Measurements from ENCODE around the gene C19orf47.

C19orf47 gene

DNA sequence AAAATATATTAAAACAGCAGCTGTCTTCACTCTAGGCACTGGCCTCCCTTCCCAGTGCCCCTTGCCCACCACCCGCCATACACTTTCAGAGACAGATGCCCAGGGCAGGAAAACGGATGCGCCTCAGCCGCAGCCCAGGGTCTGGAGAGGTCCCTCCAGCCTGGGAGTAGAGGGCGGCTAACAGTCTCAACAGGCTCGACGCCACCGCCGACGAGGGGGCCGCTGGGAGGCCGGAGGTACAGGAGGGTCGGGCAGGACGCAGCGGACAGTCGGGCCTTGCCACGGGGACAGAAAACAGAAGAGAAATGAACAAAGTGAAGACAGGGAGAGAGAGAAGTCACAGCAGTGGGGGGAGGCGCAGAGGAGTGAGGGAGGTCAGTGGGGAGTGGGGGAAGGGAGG lies 27.1 kb downstream of the C19orf47 start:
- in situ Hi-C loops (cut with MboI; ENCODE audit: low sequenced_read_pairs) = no loop called here

DNA sequence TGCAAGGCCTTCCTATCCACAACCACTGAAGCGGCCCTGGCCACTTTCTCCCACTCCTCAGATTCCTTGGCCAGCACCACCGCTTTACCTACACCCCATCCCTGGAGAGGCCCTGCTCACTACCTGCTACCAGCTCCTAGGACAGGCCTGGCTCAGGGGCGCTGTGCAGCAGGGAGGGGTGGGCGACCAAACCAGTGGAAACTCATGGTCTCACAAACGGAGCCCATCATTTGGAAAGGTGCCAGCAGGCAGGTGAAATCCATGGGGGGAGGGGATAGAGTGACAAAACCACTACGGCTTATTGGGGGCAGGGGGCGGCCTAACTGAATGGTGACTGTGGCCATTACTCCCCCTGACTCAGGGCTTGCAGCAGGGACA lies 27.6 kb downstream of the C19orf47 start:
- in situ Hi-C loops (cut with MboI; ENCODE audit: low sequenced_read_pairs) = no loop called here

DNA sequence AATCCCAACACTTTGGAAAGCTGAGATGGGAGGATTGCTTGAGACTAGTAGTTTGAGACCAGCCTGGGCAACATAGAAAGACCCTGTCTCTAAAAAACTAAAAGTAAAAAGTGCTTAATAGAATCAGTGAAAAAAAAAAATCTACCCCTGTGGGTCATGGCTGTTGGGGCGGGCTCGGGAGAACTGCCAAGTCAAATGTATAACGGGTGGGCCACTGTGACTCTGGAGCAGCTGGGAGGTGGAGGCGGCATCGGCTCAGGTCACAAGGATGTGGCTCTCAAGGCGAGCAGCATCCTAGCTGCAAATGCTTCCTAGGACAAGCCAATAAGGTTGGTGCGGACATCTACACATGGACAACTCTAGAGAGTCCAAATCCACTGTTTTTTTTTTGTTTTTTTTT lies 30.9 kb downstream of the C19orf47 start:
- in situ Hi-C loops (cut with MboI; ENCODE audit: low sequenced_read_pairs) = no loop called here

DNA sequence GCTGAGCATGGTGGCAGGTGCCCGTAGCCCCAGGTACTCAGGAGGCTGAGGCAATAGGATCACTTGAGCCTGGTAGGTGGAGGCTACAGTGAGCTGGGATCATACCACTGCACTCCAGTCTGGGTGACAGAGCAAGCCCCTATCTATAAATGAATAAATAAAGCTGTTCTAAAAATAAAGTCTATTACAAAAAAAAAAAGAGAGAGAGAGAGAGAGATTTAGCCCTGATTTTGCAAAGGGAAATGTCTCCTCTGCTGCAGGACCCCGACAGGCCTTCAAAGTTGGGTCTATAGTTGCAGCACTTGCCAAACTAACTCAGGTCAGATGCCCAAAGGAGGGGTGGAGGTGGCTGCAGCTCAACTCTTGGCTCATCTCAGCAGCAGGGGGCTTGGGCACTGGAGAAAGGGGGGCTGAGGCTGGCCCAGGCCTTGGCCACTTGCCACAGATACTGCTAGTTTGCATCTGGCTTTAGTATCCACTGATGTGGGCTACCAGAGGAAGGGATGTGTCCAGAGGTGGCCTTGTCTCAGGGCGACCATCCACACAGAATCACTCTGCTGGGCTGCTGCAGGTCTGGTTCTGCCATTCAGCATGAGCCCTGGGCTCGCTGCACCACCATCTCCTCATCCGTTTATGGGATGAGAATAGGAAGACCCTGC lies 32.3 kb downstream of the C19orf47 start:
- in situ Hi-C loops (cut with MboI; ENCODE audit: low sequenced_read_pairs) = no loop called here

DNA sequence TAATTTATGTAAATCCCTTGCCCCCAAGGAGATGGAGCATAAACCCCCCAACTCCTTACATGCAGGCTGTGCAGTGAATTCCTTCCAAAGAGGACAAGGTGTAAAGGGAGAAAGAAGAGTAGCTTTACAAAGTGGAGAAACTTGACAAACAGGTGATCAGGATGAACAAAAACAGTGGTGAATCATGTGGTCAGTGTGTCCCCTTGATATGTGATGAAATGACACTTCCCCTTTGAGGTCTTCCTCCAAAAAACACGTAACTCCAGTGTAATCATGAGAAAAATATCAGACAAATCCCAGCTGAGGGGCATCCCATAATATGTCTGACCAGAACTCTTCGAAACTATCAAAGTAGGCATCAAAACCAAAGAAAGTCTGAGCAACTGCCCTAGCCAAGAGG lies 33.5 kb downstream of the C19orf47 start:
- in situ Hi-C loops (cut with MboI; ENCODE audit: low sequenced_read_pairs) = no loop called here

DNA sequence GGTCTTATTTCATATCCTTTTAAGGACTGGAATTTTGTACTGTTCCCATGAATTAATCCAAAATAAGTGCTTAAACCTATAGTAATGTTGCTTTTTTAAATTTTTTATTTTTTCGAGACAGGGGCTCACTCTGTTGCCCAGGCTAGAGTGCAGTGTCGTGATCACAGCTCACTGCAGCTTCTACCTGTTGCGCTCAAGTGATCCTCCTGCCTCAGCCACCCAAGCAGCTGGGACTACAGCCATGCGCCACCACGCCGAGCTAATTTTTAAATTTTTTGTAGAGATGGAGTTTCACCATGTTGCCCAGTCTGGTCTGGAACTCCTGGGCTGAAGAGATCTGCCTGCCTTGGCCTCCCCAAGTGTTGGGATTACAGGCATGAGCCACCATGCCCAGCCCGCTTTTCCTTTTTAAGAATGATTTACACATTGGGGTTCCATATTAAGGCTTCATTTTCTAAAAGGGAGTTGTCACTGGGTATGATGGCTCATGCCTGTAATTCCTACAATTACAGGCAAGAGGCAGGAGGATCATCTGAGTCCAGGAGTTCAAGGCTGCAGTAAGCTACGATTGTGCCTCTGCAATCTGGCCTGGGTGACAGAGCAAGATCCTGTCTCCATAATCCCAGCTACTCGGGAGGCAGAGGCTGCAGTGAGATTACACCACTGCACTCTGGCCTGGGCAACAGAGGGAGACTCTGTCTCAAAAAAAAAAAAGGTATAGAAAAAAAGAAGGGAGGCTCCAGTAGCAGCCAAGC lies 34.8 kb downstream of the C19orf47 start:
- in situ Hi-C loops (cut with MboI; ENCODE audit: low sequenced_read_pairs) = no loop called here

DNA sequence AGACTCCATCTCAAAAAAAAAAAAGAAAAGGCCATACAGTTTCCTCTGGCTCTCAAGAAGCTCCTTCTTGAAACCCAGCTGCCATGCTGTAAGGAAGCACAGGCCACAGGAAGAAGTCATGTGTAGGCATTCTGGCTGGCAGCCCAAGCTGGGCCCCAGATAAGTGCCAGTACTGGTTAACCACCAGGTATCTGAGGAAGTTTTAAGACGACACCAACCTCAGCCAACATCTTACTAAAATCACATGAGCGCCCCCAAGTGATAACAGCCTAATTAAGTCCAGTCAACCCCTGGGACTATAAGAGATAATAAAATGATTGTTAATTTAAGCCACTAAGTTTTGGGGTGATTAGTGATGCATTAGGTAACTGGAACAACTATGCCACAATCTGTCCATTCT lies 35.7 kb downstream of the C19orf47 start:
- in situ Hi-C loops (cut with MboI; ENCODE audit: low sequenced_read_pairs) = no loop called here

DNA sequence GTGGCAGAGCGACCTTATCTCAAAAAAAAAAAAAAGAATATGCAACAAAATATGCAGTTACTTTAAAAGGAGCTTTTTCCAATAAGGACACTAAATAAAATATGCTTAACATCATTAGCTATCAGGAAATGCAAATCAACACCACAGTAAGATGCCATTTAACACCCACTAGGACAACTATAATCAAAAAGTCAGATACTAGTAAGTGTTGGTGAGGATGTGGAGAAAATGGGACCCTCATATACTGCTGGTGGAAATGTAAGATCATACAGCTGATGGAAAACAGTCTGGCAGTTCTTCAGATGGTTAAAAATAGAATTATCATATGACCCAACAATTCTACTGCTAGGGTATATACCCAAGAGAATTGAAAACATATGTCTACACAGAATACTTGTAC lies 38.5 kb downstream of the C19orf47 start:
- in situ Hi-C loops (cut with MboI; ENCODE audit: low sequenced_read_pairs) = no loop called here

DNA sequence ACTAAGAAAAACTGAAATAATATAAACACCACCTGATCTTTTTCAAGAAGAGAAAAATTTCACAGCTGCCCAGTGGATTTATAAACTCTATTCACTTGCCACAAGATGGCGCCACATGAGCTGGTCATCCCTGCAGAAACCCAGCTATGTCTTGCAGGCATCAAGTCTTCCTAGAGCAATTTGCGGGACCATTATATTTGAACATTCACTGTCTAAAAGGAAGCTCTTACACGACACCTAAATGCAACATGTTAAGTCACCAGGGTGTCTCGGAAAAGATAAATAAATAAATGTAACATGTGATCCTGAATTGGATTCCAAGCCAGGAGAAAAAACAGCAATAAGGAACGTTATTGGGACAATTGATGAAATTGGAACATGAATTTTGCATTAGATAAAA lies 42.8 kb downstream of the C19orf47 start:
- in situ Hi-C loops (cut with MboI; ENCODE audit: low sequenced_read_pairs) = no loop called here

DNA sequence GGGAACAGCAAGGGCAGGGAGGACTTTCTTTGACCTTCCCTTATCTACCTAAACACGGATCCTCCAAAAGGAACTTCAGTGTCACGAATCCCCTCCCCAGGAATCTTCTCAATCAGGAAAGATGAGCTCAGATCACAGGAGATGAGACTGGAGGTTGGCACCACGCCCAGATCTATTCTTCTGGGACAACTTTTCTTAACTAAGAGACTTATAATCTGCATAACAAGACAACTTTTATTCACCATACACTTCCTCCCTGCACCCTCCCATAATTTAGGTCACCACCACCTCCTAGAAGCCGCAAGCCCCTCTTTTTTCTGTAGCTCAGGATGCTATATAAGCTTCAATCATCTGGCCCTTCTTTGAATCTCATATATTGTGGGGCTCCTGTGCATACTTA lies 43.9 kb downstream of the C19orf47 start:
- in situ Hi-C loops (cut with MboI; ENCODE audit: low sequenced_read_pairs) = no loop called here

DNA sequence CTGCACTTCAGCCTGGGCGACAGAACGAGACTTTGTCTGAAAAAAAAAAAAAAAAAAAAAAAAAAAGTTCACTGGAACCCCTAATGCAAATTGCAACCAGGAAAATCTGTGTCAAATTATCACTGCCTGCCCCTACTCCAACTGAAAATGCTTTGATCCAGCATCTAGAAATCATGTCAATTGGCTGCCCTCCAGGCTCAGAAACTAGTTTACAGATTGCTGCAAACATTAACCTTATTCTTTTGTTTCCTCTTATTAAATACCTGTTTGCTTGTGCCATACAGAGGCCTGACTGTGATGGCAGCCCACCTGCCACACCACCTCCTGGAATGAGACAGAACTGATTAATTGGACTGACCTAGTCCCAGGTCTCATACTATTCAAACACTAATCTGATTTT lies 44.4 kb downstream of the C19orf47 start:
- in situ Hi-C loops (cut with MboI; ENCODE audit: low sequenced_read_pairs) = no loop called here

DNA sequence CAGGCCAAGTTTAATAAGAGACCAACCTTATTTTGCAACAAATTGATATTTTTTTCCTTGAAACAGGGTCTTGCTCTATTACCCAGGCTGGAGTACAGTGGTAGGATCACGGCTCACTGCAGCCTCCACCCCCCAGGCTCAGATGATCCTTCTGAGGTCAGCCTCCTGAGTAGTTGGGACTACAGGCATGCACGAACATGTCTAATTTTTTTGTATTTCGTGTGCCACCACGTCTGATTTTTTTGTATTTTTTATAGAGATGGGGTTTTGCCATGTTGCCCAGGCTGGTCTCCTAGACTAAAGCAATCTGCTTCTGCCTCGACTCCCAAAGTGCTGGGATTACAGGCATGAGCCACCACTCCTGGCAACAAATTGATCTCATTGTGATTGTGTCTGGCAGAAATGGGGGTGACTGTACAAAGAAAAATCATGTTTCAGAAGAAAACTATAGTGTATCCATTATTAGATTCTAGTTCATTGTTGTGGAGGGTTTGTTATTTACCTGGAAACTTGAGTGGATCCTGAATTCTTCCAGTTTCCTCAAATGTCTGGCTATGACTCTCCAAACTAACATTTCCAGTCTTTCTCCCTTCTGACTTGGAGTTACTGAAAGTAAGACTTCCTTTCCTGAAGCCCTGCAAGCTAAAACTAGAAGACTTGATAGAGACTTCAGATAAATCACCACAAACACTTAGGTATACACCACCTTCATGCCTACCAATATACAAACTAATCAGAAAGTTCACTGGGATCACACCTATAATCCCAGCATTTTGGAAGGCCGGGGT lies 45.8 kb downstream of the C19orf47 start:
- in situ Hi-C loops (cut with MboI; ENCODE audit: low sequenced_read_pairs) = no loop called here

DNA sequence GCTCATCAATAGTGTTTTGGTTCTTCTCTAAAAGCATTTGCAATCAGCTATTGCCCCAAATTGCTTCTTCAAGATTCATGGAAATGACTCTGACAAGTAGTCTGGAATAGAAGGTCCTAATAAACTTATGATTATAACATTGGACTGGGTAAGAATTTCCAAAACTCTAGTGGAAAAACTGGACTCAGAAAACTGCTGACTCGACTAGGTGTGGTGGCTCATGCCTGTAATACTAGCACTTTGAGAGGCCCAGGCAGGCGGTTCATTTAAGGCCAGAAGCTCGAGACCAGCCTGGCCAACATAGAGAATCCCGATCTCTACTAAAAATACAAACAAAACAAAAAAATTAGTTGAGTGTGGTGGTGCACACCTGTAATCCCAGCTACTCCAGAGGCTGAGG lies 47.5 kb downstream of the C19orf47 start:
- in situ Hi-C loops (cut with MboI; ENCODE audit: low sequenced_read_pairs) = no loop called here

DNA sequence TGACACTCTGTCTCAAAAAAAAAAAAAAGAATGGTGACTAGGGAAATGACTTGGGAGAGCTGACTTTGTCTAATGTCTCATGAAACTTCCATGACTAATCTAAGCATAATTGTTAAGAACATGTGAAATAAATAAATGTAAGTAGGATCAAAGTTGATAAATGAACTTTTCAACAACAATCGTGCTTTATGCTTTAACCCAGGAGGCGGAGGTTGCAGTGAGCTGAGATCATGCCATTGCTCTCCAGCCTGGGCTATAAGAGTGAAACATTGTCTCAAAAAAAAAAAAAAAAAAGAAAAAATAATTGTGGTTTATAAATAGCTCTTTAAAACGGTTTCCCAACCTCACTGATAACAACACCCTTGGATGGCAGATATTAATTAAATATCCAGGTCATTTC lies 50.2 kb downstream of the C19orf47 start:
- in situ Hi-C loops (cut with MboI; ENCODE audit: low sequenced_read_pairs) = no loop called here

DNA sequence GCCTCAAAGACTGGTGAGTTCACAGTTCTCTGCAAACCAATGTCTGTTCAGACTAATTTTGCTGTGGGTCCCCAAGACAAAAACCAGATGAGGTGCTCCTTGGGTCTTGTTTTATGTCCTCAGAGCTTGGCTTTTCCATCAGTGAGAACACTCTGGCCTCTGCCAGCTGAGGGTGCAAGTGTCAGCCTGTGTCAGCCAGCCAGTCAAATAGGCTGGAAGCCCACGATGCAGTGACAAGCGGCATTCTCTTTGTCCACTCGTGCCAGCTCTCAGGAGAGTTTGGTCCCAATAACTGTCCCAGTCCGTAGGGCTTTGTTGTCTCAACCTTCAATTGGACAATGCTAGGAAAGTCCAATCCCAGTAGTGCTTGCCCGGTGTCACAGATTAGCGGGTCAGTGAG lies 53.6 kb downstream of the C19orf47 start:
- in situ Hi-C loops (cut with MboI; ENCODE audit: low sequenced_read_pairs) = no loop called here

DNA sequence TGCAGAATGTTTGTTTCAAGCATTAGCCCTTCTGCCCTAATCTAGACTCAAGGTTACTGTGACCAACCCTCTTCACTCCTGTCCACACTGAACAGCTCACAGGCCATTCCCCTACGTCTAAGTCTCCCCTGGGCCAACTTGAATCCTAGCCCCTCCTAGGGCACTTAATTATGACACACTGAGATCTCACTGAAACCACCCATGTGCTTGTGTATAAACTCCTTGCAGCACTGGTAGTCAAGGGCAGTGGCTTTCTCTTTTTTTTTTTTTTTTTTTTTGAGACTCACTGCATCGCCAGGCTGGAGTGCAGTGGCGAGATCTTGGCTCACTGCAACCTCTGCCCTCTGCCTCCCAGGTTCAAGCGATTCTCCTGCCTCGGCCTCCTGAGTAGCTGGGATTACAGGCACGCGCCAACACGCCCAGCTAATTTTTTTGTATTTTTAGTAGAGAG lies 61.2 kb downstream of the C19orf47 start:
- in situ Hi-C loops (cut with MboI; ENCODE audit: low sequenced_read_pairs) = no loop called here

DNA sequence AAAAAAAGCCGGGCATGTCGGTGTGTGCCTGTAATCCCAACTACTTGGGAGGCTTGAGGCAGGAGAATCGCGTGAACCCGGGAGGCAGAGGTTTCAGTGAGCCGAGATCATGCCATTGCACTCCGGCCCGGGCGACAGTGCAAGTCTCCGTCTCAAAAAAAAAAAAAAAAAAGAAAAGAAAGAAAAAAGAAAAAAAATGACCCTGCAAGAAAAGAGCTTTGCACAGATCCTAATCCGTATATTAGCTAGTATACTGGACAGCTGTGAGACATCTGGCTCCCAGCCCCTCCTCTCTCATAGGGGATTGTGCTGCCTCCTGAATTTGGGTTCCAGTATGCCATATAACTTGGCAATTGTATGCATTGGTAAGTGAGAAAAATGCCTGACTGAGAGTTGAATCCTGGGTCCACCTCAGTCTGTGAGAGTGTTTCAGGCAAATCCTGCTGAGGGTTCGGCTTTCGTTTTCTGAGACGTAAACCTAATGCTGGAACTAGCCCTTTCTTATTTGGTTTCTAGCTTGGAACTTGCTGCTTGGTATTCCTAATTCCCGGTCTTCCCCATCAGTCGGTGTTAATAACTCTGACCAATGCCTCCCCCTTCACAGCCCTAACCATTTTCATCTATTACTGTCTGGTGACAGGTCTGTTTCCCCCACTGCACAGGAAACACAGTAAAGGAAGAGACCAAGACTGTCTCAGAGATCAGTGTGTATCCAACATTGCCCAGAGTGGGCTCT lies 61.8 kb downstream of the C19orf47 start:
- in situ Hi-C loops (cut with MboI; ENCODE audit: low sequenced_read_pairs) = no loop called here

DNA sequence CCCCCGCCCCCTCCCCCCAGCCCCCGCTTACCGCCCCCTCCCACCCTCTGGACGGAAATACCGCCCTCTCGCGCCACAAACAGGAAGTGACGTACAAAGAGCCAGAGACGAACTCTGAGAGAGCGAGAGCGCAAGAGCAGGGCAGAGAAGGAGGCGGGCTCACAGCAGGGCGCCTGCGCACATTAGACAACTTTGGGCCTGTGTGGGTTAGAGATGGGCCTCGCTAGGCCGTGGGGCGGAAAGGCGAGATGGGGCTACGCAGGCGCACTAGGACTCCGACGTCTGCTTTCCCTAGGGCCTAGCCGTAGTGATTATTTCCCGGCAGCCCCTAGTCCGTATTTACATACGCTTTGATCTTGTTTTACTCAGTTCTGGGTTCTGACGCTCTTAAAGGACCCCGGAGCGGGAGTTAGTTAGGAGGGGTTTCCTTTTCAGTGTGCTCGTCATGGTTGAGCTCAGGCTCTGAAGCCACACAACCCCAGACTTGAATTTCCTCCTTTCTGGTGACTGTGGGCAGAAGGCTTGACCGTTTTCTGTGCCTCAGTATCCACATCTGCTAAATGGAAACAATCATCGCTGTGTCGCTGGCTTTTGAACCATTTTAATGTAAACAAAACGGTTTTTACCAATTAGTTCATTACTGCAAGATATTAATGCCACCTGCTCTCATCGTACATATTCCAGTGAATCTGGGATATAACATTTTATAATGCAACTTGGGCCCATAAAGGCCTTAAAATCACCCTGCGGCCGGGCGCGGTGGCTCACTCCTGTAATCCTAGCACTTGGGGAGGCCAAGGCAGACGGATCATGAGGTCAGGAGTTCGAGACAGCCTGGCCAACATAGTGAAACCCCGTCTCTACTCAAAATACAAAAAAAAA lies 62.6 kb downstream of the C19orf47 start:
- in situ Hi-C loops (cut with MboI; ENCODE audit: low sequenced_read_pairs) = no loop called here

DNA sequence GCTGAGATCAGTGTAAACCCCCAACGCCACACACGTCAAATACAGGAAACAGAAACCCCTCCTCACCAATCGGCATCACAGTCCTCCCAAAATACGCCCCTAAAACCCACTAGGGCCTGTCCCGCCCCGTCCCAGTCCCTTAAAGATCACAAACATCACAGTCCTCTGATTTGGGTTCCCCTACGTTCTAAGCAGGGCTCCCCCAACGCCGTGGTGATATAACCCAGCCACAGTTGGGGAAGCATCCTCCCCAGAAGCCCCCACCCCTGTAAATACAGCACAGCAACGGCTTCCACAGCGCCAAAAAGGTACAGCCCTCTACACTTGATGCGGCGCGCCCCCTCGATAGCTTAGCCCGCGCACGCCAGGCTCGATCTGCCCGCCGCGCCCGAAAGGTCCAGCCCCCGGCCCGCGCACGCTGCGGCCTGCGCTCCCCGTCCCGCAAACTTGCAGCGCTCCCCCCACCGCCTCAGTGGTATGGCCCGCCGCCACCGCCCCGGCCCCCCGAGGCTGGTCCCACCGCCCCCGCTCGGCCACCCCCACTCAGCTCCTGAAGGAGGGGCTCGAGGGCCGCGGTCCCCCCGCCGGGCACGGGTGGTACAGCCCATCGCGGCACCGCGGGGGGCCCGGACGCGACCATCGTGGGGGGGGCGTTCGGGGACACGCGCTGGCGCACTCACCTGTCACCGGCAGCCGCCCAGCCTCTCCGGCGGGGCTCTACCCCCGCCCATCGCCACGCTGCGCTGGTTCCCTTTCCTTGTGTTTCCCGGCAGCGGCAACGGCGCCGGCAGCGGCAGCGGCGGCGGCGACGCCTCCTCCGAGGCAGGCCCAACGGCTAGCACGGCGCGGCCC lies 63.5 kb downstream of the C19orf47 start, which contains the start of gene AKT2:
AKT2 (minus strand) TSS at position 845 of the 852 bp plus-strand sequence. CDS start 20,078 bp downstream, outside the sequence.
- in situ Hi-C loops (cut with MboI; ENCODE audit: low sequenced_read_pairs) = no loop called here

DNA sequence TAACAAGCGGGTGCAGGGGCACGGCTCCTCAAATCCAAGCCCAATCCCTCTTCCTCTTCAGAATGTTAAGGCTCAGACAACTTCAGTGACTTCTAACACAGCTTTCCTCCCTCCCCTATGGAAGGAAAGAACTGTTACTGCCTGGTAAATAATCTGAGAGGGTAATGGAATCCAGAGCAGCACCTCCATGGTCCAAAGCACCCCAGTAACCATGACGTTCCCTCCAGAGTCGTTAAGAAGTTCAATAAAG lies 64.0 kb downstream of the C19orf47 start:
- in situ Hi-C loops (cut with MboI; ENCODE audit: low sequenced_read_pairs) = no loop called here

Data from HL-60/S4 (cell line).